ELR (cell line): Measurements from ENCODE around the gene BLMH.

Experiments used
- DNase-seq: peaks from one replicate; pipeline ENCODE4 v3.0.0-alpha.2; 2015; ENCODE audit warnings: low read depth

The BLMH gene

GRCh38 chr17:30304778-30305177 is 13.0 kb upstream of the BLMH start:
- no peak for DNase-seq

GRCh38 chr17:30302241-30302640 is 10.5 kb upstream of the BLMH start:
- no peak for DNase-seq

GRCh38 chr17:30300818-30301217 is 9.1 kb upstream of the BLMH start:
- no peak for DNase-seq

GRCh38 chr17:30299000-30299399 is 7.3 kb upstream of the BLMH start:
- peak; percentile 39 for DNase-seq

- no peak for DNase-seq
These were observed 6.0 kb upstream of the BLMH start for GRCh38 chr17:30297715-30298114.

- DNase-seq: peak; percentile 36
These were observed 4.8 kb upstream of the BLMH start for GRCh38 chr17:30296499-30297080.

GRCh38 chr17:30292286-30292858 is 628 bp upstream of the BLMH start:
- DNase-seq: peak; percentile 74

GRCh38 chr17:30290696-30291542 is 825 bp downstream of the BLMH start:
- peak; percentile 69 for DNase-seq

- no peak for DNase-seq
These were observed 1.7 kb downstream of the BLMH start for GRCh38 chr17:30290077-30290476.

- DNase-seq: no peak
These were observed 12.6 kb downstream of the BLMH start for GRCh38 chr17:30279156-30279555.

GRCh38 chr17:30278032-30278431 is 13.7 kb downstream of the BLMH start:
- DNase-seq: peak; percentile 52

GRCh38 chr17:30275911-30276310 is 15.8 kb downstream of the BLMH start:
- no peak for DNase-seq

- DNase-seq: no peak
These were observed 16.9 kb downstream of the BLMH start for GRCh38 chr17:30274887-30275286.

GRCh38 chr17:30273373-30273772 is 18.4 kb downstream of the BLMH start:
- no peak for DNase-seq

- peak; percentile 83 for DNase-seq
These were observed 20.6 kb downstream of the BLMH start for GRCh38 chr17:30271102-30271501.

- peak; percentile 43 for DNase-seq
These were observed 24.1 kb downstream of the BLMH start for GRCh38 chr17:30267625-30268024.

GRCh38 chr17:30263552-30264333 is 28.0 kb downstream of the BLMH start:
- DNase-seq: no peak

GRCh38 chr17:30256756-30257506 is 34.8 kb downstream of the BLMH start:
- peak; percentile 43 for DNase-seq

GRCh38 chr17:30254150-30254549 is 37.6 kb downstream of the BLMH start:
- no peak for DNase-seq

- DNase-seq: no peak
These were observed 38.4 kb downstream of the BLMH start for GRCh38 chr17:30253312-30253711.

GRCh38 chr17:30251931-30252330 is 39.8 kb downstream of the BLMH start:
- DNase-seq: no peak

- DNase-seq: no peak
These were observed 42.3 kb downstream of the BLMH start for GRCh38 chr17:30249460-30249859.
